HG02623 (cell line): Measurements from ENCODE around the gene STOX2.

Experiments used
- ATAC-seq: cut with Tn5 transposase; IDR thresholded peaks from one replicate; pipeline ENCODE4 v1.9.1; 2021; ENCODE audit warnings: moderate library complexity; ENCODE audit not compliant: unreplicated experiment

Gene STOX2

GRCh38 chr4:184066584-184067300 is 161.6 kb downstream of the STOX2 start:
- no peak for ATAC-seq

- ATAC-seq, result no peak
Measured at GRCh38 chr4:184067931-184068554, 162.9 kb downstream of the STOX2 start.
